SKM-1 treated with dmso at 0.1 percent for 144 hours (cell line): Measurements from ENCODE around the gene CREB3.

Source experiments
- DNase-seq: peaks from one replicate; lab custom pipeline; 2025; ENCODE audit not compliant: unreplicated experiment; lab: John Stamatoyannopoulos, UW

CREB3 gene, protein sequence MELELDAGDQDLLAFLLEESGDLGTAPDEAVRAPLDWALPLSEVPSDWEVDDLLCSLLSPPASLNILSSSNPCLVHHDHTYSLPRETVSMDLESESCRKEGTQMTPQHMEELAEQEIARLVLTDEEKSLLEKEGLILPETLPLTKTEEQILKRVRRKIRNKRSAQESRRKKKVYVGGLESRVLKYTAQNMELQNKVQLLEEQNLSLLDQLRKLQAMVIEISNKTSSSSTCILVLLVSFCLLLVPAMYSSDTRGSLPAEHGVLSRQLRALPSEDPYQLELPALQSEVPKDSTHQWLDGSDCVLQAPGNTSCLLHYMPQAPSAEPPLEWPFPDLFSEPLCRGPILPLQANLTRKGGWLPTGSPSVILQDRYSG

DNA sequence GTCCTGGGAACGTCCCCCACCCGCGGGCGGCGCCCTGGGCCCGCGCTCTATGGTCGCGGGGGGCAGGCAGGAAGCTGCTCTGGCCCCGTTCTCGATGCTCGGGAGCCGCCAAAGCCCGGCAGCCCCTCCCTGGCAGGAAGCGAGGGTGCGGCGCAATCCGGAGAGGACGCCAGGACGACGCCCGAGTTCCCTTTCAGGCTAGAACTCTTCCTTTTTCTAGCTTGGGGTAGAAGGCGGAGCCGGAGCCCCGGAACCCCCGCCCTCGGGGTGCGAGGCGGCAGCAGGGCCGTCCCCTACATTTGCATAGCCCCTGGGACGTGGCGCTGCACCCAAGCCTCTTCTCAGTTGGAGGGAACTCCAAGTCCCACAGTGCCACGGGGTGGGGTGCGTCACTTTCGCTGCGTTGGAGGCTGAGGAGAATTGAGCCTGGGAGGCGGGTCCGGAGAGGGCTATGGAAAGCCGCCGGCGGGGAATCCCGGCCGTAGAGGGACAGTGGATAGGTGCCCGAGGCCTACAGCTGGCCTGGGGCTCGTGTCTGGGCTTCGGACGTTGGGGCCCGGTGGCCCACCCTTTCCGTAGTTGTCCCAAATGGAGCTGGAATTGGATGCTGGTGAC lies at the start of gene CREB3, which contains the start of gene TLN1:
Gene CREB3 (plus strand): TSS at position 482 of the 615 bp plus-strand sequence. CDS start 107 bp downstream, at position 589.
Gene TLN1 (minus strand): TSS at position 11 of the 615 bp plus-strand sequence. CDS start 6,501 bp downstream, outside the sequence.
- peak; percentile 98 for DNase-seq

- DNase-seq, result no peak
These were observed 49.1 kb upstream of the CREB3 start for GRCh38 chr9:35683323-35683722.

DNA sequence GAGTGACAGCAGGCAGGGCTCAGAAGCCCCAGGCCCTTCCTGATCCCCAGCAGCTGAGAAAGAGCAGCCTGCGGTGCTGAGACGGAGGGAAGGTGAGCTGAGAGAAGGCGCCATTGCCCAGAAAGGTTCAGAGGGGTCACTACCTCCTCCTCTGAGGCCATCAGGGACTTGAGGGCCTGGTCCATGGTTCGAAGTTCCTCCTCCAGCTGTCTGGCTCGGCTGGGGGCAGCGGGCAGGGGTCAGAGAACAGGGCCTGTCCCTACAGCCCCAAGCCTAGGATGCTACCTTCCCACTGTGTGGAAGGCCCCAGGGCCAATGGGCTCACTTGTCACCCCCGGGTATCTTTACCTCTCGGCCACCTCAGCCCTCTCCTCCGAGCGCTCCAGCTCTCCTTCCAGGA lies 47.5 kb upstream of the CREB3 start:
- DNase-seq, result no peak

GRCh38 chr9:35685506-35685905 lies 47.0 kb upstream of the CREB3 start:
- DNase-seq, result no peak

- no peak for DNase-seq
These were observed 46.0 kb upstream of the CREB3 start for GRCh38 chr9:35686222-35687203.

DNA sequence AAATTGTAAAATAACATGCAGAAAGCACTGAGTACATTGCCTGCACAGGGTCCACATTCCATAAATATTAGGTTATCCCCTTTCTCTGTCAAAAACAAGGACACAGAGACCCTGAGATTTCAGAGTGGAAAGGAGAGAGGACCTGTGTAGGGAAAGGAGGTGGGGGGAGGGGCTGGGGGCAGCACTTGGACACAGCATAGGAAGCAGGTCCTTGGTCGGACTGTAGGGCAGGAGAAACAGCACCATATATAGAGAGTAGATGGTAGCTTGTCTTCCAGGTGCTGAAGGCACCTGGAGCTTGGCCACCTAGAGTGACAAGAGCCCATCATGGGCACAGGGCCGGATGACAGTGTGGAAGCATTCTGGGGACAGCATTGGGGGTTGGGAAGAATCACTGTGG lies 45.2 kb upstream of the CREB3 start:
- DNase-seq, result no peak

DNA sequence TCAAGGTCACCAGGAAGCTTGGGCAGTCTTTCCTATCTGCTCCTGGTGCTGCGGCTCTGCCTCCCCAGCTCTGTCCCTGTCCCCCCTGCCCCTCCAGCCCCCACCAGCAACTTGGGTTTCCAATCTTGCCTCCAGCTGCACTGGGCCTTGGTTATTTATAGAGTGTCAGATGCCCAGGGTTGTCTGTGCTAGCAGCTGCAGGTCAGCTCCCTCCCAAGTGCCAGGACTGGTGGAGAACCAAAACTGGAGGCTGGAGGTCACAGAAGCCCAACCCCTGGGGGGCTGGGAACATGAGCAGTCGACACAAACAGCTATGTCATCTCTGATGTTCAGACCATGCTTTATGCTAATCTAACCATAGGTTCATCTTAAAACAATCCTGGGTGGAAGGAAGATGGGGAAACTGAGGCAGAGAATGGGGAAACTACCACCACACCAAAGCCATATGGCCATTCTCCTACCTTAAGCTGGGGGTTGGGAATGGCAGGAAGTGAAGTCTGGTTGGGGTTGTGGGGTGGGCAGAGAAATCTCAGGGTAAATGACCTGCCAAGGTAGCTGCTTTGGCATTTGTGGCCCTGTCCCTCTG lies 44.4 kb upstream of the CREB3 start:
- DNase-seq, result no peak

GRCh38 chr9:35688558-35689541 lies 43.6 kb upstream of the CREB3 start:
- no peak for DNase-seq

DNA sequence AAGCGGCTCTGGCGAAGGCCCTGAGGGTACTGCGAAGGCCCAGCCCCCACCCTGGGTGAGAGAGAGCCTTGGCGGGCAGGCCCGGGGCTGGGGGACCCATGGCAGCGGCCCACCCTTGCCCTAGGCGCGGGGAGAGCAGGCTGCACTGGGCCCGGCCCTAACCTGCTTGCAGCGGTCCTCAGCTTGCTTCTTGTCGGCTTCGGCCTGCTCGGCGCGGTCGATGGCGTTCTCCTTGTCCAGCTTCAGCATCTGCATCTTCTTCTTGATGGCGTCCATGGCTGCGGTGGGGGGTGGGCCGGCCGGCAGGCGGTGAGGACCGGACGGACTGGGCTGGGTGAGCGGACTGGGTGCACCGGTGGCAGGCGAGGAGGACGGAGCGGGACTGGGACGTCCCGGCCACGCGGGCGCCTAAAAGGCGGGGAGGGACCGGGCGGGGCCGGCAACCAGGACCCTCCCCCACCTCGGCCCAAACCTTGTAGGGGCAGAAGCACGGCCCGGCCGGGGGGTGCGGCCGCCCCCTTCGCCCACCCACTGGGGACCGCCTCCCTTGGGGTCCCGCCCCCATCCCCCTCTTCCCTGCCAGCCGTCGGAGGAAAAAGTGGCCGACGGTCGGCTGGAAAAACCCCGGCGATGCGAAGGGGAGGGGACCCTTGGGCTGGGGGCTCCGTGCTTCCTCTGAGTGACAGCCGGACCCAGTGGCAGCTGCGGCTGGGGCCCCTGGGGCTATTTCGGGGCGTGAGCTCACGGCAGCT lies 42.7 kb upstream of the CREB3 start, which contains the start of gene TPM2:
Gene TPM2 (minus strand): TSS at position 384 of the 752 bp plus-strand sequence. CDS start 108 bp downstream, at position 276.
- DNase-seq, result no peak

DNA sequence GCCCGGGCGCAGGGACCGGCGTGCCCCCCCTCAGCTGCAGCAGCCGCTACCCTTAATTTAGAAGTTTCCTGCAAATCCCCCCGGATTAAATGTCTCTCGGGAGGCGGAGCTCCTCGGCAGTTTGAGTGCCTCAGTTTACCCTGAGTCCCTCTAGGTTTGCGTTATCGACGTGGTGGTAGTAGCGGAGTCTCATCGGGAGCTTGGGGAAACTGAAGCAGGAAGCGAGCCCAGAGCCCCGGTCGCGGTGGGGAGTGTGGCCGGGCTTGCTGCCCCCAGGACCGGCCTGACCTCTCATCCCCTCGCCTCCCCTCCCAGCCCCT lies 42.2 kb upstream of the CREB3 start:
- DNase-seq, result no peak

GRCh38 chr9:35690614-35691333 lies 41.7 kb upstream of the CREB3 start:
- DNase-seq, result peak; percentile 40

GRCh38 chr9:35691334-35691650 lies 41.2 kb upstream of the CREB3 start:
- peak; percentile 18 for DNase-seq

DNA sequence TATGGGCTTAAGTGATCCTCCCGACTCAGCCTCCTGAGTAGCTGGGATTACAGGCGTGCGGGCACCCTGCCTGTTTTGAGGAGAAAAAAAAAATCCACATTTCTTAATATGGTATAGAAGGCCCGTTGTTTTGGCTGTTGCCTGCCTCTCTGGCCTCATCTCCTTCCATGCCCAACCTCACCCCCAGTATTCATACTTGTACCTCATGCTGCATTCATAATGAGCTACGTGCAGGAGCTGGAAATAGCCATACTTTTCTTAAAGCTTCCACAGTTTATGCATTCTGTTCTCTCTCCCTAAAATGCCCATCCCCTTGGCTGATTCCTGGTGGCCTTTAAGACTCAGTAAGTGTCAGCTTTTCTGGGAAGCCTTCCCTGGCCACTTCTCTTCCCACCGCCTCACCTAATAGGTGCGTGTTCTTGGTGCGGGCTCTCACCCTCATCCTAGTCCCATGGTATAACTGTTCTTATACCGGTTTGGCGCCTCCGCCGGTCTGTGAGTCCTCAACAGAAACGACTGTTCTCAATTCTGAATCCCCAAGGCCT lies 40.6 kb upstream of the CREB3 start:
- DNase-seq, result no peak

DNA sequence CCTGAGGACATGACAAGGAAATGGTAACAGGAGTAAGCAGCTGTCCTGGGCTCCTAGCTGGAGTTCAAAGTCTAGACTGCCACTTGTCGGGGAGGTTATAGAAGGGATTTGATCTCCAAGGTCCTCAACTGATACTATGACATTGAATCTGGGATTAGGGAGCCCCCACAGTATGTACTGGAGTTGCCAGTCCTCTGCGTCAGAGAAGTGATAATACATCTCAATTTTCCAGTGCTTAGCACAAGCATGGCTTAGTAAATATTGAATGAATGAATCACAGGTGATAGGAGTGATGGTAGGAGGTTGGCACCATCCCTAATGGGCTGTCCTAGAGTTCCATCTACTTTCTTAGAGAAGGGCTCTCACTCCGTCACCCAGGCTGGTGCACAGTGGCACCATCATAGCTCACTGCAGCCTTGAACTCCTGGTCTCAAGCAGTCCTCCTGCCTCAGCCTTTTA lies 36.5 kb upstream of the CREB3 start:
- DNase-seq, result no peak

DNA sequence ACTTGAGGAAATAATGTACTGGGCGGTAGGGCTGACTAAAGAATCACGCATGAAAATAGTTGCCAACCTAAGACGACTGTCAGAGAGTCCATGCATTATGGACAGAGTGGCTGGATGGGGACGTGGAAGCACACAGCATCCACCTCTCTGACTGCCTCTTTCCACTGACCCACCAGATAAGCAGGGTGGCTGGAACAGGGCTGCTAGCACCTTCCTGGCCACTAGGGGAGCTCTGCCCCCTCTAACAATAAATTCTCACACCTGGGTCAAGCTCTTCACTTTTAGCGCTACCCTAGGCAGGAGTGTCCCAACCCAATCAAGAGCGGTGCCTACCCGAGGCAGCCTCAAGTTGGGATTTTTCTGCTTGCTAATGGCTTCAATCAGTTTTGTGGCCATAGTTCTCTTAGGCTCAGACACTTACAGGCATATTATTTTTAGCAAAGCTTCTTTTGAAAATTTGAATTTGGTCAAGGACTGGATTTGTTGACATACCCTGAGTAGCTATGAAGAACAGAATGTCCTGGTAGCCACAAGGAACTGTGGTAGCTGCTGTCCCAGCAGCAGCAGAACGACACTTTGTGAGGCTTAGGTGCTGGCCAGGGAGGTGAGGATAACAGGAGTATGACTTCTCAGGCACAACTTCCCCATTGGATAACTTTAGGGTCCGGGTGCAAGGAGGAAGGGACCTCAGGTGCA lies 35.8 kb upstream of the CREB3 start:
- peak; percentile 56 for DNase-seq

GRCh38 chr9:35697486-35697885 lies 35.0 kb upstream of the CREB3 start:
- DNase-seq, result no peak

DNA sequence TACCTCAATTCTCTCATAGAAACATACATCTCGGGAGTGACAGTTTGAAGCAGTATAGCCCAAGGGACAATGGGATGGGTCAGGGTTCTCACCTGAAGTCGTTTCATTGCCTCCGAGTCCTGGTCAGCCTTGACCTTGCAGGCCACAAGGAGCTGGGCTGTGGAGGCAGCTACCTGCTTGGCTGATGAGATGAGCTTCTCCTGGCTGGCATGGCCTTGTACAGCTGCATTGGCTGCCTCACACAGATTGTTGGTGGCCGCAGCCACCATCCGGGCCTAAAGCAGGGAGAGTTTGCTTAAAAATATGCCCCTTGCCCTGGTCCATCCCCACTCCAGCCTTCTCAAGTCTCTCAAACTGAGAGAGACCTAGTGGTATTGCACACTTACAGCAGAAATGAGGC lies 34.2 kb upstream of the CREB3 start:
- DNase-seq, result no peak

DNA sequence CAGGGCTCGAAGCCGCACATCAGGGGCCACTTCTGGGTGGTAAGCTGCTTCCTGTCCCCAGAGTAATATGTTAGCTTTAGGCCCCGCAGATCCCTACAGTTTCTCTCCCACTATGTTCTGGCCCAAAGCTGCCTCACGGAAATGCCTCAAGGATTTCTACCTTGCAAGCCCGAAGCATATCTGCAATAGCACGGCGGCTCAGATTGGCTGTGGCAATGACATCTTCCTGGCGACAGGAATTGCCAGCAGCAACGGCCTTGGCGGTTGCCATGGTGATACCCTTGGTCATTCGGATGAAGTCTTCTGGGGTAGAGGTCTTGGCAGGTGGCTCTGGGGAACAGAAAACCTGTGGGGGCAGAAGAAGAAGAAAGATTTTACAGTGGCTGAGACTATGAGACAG lies 32.4 kb upstream of the CREB3 start:
- DNase-seq, result no peak
